T-helper 2 cell treated with Interferon-gamma antibody and Interleukin-4, amounts not matched to agents 100 ng/mL and 5 ng/mL, for 36 hours (primary cell): ENCODE data around the gene NFS1. TPM values are rescaled to one million over a fixed set of nuclear protein-coding genes. Genes with fewer than 3 reads are reported as not detected.
"Not testable (repeated sequence)": the region's sequence is repeated elsewhere in the genome, so short reads cannot be mapped to it uniquely, and the experiment has no call there.

ENCODE experiments used
- intact Hi-C: fragments of 100-400 bp; cut with micrococcal nuclease; formaldehyde crosslinking; loops from one replicate; pipeline ENCODE4 v1.15.1; 2023
- total RNA-seq: library from RNA; stranded (reverse); gene quantifications from 2 replicates; pipeline ENCODE4 v1.2.3, GENCODE V29; 2022

Gene NFS1
- total RNA-seq, 1 donor from 2014 or later = 30.8 TPM

DNA sequence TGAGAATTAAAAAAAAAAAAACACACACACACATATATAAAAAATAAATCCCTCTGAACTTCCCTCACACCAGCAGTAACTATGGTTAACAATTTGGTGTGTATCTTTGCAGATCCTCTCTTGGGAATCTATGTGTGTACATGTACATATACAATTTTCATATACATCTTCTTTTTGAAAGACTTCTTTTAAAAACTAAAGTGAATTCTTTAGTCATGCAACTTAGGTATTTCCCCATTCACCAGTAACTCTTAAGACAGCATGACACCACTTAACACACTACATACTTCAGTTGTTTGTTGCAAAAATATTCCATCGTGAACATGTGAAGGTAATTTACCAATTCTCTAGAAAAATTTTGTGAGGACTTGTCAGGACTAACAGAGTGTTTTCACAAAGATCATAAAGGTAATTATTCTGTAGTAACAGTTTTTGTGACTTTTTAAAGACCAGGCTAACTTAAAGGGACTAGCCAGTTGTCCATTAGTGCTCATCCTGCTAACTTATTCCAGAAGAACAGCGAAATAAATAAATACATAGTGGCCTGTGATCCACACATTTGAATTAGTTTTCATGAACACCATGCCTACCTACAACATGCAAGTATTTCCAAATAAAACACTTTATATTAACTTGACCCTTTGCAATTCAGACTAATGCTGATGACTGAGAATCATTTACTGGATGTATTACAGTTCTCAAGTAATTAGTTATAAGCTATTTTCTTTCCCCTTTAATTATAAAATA, 30.9 kb upstream of the NFS1 start:
- intact Hi-C loops = no loop called here

DNA sequence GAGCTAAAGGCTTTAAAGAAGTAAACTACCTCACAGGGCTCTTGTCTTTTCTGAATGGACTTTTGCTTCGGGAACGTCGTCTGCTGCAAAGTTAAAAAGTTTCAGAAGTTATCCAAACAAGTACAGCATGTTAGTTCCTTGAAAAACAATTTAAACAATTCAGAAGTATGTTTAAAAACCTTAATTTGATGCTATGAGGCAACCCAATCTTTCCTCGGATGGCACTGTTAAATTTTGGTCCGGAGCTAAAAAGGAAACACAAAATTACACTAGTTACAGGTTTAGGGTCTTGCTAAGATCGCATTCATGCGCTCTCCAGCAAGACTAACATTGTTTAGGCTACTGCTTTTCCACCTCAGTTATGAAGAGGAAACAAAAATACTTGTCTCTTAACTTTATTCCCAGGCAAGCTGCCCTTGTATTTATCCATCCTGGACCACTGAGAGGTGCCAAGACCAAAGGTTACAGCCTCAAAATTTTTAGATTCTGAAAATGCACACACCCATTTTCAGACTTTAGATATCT, 30.2 kb upstream of the NFS1 start:
- intact Hi-C loops = no loop called here

DNA sequence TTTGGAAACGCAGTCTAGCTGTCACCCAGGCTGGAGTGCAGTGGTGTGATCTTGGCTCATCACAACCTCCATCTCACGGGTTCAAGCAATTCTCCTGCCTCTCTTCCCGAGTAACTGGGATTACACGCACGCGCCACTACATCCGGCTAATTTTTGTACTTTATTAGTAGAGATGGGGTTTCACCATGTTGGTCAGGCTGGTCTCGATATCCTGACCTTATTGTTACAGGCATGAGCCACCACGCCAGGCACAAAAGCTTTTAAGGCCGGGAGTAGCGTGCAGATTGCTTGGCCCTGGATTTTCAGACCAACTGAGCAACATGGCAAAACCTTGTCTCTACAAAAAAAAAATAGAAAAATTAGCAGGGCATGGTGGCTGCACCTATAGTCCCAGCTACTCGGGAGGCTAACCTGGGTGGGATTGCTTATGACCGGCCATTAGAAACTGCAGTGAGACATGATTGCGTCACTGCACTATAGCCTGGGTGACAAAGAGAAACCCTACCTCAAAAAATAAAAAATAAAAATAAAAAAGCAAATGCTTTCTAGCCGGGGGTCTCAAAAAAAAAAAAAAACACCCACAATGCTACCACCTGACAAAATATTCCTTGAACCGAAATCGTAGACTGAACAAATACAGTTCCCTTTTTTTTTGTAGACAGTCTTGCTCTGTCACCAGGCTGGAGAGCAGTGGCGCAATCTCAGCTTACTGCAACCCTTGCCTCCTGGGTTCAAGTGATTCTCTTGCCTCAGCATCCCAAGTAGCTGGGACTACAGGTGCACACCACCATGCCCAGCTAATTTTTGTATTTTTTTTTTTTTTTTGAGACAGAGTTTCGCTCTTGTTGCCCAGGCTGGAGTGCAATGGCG, 27.9 kb upstream of the NFS1 start:
- intact Hi-C loops = no loop called here

DNA sequence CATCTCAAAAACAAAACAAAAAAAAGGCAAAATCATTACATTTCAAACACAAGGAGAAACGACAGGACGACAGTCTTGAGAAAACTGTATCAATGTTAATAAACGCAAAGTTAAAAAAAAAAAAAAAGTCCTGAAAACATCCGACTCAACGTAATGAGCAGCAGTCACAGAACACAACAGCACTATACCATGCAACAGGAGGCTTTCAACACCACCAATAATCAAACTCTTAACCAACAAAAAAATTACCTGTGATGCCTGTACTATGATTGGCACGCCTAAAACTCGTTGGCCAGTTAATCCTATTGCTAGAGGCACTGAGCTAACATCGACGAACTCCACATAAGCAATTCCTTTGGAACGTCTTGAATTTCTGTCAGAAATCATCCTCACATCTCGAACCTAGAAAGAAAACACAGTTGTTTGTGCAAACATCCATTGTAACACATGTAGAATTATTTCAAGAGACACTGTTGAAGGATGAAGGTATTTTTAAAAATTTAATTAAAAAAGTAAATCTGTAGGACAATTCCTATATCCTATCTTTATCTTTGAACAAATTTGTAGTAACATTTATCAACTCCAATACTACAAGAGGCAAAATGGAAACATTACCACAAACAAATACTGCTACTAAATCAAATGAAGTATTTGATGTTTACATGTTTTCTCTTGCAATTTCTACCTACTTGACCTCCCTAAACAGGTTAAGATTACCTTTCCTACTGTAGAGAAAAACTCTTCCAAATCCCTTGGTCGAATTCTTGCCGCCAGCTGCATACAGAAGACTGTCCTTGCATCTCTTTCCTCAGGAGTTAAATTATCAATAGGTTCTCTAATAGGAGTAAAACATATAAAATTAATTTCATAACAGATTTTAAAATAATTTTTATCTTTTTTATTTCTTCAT, 25.4 kb upstream of the NFS1 start:
- intact Hi-C loops = no loop called here

DNA sequence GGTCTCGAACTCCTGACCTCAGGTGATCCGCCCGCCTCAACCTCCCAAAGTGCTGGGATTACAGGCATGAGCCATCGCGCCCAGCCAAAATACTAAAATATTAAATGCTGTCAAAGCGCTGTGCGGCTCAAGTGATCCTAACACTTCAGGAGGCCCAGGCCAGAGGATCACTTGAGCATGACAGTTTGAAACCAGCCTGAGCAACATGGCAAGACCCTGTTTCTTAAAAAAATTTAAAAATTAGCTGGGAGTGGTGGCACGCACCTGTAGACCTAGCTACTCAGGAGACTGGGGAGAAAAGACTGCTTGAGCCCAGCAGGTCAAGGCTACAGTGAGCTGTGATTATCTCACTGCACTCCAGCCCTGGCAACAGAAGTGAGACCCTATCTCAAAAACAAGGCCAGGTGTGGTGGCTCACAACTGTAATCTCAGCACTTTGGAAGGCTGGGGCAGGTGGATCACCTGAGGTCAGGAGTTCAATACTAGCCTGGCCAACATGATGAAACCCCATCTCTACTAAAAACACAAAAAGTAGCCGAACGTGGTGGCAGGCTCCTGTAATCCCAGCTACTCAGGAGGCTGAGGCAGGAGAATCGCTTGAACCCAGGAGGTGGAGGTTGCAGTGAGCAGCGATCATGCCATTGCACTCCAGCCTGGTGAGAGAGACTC, 24.6 kb upstream of the NFS1 start:
- intact Hi-C loops = not testable (repeated sequence)

DNA sequence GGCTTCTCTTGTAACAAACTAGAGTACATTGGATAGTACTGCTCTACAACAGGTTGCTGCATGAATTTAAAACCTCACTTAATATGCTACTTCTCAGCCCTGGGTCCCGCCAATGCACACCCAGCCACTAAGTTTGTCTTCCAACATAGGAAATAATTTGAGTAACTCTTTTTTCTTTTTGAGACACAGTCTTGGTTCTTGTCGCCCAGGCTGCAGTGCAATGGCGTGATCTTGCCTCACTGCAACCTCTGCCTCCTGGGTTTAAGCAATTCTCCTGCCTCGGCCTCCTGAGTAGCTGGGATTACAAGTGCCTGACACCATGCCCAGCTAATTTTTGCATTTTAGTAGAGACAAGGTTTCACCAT, 24.1 kb upstream of the NFS1 start:
- intact Hi-C loops = not testable (repeated sequence)

DNA sequence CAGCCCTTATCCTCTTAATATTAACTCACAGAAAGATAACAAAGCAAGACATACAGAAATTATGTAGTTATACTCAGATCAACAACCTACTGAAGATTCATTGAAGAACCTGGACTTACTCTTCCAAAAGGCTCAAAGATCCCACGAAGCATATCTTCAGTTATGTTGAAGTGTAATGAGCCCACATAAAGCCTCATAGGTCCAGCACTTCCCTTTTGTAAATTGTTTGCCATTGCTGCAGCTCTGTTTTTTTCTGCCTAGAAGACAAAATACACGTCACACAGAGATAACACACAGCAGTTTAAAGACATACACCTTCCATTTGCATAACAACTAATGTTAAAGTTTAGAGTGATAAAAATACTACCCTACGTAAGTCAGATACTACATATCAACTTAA, 22.5 kb upstream of the NFS1 start:
- intact Hi-C loops = no loop called here

DNA sequence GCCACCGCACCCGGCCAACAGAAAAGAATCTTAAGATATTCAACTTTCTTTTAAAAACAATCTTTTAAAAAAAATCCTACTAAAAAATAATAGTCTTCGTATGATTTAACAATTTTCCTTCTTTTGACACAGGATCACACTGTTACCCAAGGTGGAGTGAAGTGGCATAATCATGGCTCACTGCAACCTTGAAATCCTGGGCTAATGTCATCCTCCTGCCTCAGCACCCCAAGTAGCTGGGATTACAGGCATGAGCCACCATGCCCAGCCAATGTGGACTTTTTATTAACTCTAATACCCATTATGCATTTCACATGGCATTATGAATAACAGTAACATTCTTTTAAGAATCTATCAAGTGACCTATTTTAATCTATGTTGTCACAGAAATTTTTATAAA, 22.1 kb upstream of the NFS1 start:
- intact Hi-C loops = no loop called here

DNA sequence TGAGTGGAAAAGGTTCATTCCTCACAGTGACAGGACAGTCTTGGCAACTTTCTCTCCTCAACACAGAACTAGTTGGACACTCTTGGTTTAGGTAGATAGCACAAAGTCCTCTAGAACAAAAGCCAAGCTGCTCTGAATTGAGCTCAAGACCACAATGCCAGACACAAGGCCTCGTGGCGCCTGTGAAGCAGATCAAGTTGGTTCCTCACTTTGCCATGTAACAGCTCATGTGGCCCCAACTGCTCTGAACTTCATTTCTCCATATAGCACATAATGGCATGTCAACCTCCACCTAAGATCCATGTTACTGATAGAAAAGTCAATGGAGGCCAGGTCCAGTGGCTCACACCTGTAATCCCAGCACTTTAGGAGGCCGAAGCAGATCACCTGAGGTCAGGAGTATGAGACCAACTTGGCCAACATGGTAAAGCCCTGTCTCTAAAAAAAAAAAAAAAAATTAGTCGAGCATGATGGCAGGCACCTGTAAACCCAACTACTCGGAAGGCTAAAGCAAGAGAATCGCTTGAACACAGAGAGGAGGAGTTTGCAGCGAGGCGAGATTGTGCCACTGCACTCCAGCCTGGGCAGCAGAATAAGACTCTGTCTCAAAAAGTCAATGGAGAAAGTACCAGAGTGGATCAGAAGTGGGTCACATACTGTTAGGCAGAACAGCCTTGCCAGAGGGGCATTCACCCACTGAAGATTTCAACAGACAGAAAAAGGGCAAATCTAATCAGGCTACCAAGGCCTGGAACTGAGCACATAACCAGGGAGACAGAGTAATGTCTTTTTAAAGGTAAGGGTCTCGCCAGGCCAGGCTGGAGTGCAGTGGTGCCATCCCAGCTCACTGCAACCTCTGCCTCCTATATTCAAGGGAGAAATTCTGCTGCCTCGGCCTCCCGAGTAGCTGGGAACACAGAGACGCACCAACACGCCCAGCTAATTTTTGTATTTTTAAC, 21.3 kb upstream of the NFS1 start:
- intact Hi-C loops = no loop called here

DNA sequence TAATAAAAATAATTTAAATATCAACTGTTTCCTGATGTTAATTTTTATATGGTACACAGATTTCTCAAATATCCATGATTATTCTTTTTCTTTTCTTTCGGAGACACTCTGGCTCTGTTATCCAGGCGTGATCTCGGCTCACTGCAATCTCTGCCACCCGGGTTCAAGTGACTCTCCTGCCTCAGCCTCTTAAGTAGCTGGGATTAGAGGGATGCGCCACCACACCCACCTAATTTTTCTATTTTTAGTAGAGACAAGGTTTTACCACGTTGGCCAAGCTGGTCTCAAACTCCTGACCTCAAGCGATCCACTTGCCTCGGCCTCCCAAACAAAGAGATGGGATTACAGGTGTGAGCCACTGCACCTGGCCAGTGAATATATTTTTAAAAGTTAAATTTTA, 20.6 kb upstream of the NFS1 start:
- intact Hi-C loops = loop anchor here (10.0 kb wide), 1 partner anchor 165 kb away; no protein-coding TSS in a partner anchor

DNA sequence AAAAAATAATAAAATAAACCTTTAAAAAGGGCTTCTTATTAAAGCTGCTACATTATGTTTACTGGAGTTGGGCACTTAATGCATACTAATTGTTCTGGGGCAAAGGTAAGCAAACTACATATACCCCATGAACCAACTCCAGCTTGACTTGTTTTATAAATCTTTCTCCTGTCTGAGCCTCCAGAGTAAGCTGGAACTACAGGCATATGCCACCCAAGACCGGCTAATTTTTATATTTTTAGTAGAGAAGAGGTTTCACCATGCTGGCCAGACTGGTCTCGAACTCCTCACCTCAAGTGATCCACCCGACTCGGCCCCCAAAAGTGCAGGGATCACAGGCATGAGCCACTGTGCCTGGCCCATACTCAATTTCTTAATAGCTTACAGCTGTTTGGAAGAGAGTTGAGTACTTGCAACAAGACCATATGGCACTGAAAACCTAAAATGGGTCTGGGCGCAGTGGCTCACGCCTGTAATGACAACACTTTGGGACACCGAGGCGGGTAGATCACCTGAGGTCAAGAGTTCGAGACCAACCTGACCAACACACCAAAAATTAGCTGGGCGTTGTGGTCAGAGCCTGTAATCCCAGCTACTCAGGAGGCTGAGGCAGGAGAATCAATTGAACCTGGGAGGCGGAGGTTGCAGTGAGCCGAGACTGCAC, 20.0 kb upstream of the NFS1 start:
- intact Hi-C loops = loop anchor here (10.0 kb wide), 1 partner anchor 166 kb away; no protein-coding TSS in a partner anchor

DNA sequence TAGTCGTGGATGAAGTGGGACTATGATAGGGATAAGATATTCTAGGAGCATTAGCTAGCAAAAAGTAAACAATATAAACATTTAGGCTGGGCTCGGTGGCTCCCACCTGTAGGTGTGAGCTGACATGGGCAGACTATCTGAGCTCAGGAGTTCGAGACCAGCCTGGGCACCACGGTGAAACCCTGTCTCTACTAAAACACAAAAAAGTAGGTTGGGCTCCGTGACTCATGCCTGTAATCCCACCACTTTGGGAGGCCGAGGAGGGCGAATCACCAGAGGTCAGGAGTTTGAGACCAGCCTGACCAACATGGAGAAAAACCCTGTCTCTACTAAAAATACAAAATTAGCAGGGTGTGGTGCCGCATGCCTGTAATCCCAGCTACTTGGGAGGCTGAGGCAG, 19.2 kb upstream of the NFS1 start:
- intact Hi-C loops = loop anchor here (10.0 kb wide), 1 partner anchor 166 kb away; no protein-coding TSS in a partner anchor

DNA sequence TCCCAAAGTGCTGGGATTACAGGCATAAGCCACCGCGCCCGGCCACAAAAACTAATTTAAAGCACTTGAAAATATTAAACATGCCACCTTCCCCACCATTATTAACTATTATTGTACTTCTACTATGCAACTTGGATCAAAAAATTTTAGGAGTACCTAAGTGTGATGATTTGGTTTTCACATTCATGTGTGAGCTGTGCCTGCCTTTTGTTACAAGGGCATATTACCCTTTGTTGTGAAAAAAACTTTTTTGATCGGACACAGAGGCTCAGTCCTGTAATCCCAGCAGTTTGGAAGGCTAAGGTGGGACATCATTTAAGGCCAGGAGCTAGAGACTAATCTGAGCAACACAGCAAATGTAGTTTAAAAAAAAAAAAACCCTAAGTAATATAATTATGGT, 17.2 kb upstream of the NFS1 start:
- intact Hi-C loops = loop anchor here (10.0 kb wide), 1 partner anchor 168 kb away; no protein-coding TSS in a partner anchor

DNA sequence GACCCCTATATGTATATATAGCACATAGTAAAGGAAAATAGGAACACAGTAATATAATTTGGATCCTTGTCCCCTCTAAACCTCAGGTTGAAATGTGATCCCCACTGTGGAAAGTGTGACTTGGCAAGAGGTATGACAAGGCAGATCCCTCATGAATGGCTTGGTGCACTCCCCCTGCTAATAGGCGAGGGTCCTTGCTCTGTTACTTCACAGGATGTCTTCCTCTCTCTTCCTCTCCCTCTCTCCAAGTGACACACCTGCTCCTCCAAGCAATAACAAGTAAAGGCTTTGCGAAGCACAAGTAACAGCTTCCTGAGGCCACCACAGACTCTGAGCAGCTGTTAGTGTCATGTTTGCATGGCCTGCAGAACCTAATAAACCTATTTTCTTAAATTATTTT, 16.5 kb upstream of the NFS1 start:
- intact Hi-C loops = loop anchor here (10.0 kb wide), 1 partner anchor 169 kb away; no protein-coding TSS in a partner anchor

DNA sequence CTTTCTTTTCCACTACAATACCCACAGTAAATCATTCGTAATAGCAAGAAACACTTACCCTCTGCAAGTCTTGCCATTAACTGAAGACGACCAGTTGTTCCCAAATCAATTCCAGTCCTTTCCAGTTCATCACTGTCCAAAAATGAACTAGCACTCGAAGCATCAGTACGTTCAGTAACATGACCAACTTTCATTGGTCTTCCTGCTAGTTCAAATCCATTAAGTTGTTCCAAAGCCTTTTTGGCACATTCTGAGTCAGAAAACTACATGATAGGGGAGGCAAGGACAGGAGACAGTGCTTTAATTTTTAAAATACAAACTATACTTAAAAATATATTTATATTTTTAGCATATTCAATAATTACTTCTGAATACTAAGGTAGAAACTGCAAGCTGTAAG, 15.0 kb upstream of the NFS1 start:
- intact Hi-C loops = loop anchor here (10.0 kb wide), 1 partner anchor 171 kb away; no protein-coding TSS in a partner anchor

DNA sequence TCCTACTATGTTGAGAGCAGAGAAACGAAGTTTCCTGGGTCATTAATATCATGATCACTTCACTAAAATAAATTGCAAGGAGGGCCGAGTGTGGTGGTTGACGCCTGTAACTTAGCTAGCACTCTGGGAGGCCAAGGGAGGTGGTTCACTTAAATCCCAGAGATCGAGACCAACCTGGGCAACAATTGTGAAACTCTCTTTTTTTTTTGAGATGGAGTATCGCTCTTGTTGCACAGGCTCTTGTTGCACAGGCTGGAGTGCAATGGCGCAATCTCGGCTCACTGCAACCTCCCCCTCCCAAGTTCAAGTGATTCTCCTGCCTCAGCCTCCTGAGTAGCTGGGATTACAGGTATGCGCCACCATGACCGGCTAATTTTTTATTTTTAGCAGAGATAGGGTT, 14.0 kb upstream of the NFS1 start:
- intact Hi-C loops = loop anchor here (10.0 kb wide), 1 partner anchor 172 kb away; no protein-coding TSS in a partner anchor

DNA sequence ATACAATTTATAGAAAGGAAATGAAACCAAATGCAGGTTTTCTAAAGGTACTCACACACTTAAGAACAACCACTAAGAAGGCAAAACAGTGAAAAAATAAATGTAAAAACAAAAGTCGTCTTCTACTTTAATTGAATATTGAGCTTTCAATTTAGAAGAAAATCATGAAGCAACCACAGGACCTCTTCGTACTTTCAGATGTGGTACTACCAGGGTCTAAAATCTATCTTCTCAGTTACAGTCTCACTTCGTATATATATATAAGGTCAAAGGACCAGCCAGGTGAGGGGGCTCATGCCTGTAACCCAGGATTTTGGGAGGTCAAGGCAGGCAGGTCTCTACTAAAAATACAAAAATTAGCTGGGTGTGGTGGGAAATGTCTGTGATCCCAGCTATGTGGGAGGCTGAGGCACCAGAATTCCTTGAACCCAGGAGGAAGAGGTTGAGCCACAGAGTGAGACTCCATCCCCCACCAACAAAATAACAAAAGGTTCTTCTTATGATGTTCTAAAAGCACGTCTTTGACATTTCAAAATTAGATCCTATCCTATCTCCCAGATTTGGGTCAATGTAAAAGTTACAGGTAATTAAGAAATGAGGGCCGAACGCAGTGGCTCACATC, 12.5 kb upstream of the NFS1 start:
- intact Hi-C loops = loop anchor here (10.0 kb wide), 1 partner anchor 173 kb away; no protein-coding TSS in a partner anchor
